KOPT-K1 (cell line): ENCODE data around the gene TMEM200B.
"Not testable (repeated sequence)": the region's sequence is repeated elsewhere in the genome, so short reads cannot be mapped to it uniquely, and the experiment has no call there.

Experiments used
- H3K27ac ChIP-seq: fragments of 200-600 bp; sonication (generic); 2 replicates; pipeline ENCODE4 v1.5.1; 2016; ENCODE audit warnings: antibody characterized with exemption, mild to moderate bottlenecking, low read depth, low read length; ENCODE audit not compliant: poor library complexity, severe bottlenecking
- H3K36me3 ChIP-seq: fragments of 200-600 bp; sonication (generic); 2 replicates; pipeline ENCODE4 v1.5.1; 2017; ENCODE audit warnings: antibody characterized with exemption, mild to moderate bottlenecking, low read length, moderate library complexity; ENCODE audit not compliant: insufficient read depth
- H3K9me3 ChIP-seq: fragments of 200-600 bp; sonication (generic); 2 replicates; pipeline ENCODE4 v1.5.1; 2017; ENCODE audit warnings: antibody characterized with exemption, low read length, mild to moderate bottlenecking; ENCODE audit not compliant: insufficient read depth, poor library complexity, severe bottlenecking

The TMEM200B gene

DNA sequence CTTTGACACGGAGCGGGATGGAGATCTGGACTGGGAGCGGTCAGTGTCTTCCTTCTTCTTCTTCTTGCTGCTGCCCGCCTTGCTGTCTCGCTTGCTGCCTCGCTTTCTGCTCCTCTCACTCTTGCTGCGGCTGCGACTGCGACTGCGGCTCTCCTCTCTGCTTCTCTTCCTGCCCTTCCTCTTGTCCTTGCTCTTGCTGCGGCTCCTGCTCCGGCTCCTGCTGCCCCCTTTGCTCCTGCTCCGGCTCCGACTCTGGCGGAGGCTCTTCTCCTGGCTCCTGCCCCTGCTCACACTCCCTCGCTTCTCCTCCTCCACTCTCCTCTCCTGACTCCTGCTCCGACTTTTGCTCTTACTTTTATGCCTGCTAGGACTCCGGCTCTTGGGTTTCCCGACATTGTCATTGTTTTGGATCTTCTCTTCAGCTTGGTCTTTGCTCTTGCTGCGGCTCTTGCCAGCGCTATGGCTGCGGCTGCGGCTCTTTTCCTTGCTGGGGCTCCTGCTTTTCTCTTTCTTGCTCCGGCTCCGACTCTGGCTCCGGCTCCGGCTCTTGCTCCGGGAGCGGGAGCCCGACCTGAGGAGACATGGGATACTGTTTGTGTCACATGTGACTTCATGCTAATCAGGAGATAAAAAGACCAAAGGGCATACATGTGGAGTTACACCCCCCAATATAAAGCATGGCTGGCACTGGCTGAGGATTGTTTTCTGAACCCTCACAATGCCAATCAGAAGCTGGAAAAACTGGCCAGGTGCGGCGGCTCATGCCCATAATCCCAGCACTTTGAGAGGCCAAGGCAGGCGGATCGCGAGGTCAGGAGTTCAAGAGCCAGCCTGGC, 25.2 kb upstream of the TMEM200B start:
- H3K36me3 ChIP-seq: peaks cover 99% of the 10 kb centered on the region
- no peak overlapping the region for H3K27ac ChIP-seq
- no peaks in the 10 kb centered on the region for H3K9me3 ChIP-seq

DNA sequence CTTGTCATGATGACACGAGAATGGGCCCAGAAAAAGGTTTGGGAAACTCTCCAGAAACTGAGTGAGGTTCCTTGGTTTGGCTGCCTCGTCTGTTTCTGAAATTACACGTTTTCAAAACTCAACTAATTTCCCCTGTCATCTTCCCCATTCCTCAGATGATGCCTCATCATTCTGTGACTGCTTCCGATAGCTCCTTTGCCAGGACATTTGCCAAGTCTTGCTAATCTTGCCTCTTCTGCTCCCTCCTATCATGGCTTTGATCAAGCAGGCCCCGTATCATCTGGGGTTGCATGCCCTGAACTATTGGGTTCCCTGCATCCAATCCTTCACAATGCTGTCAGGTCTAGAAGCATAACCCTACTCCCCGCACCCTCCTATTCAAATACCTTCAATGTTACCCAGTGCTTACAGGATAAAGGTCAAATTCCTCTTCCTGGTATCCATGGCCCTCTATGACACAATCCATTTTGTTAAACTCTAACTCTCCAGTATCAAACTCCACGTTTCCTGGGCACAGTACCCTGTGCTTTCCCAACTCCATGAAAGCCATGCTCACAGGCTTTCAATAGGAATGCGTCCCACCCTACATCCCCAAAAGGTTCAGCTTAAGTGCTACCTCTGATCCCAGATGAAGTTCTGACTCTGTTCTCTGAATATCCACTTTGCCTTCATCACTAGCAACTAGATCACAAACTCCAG, 22.2 kb upstream of the TMEM200B start:
- Histone ChIP-seq H3K36me3 (peaks cover 82% of the 10 kb centered on the region), H3K27ac (no peak overlapping the region), H3K9me3 (no peaks in the 10 kb centered on the region)

DNA sequence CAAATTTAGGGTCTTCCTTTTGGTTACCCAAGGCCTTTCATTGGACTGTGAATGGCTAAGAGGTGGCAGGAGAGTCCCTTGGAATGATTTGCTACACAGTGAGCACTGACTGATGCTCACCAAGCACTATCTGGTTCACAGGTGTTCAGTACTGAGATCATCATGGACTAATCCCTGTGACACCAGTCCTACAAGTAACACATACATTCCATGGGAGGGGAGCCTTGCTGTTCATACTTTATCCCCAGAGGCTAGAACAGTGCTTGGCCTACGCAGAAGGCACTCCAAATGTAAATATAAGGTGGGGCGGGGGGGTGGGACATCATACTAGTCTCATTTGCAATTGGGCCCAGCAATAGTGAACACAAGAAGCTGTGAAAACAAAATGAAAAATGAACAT, 20.5 kb upstream of the TMEM200B start:
- no peaks in the 10 kb centered on the region for H3K9me3 ChIP-seq
- no peak overlapping the region for H3K27ac ChIP-seq
- H3K36me3 ChIP-seq: peaks cover 66% of the 10 kb centered on the region

DNA sequence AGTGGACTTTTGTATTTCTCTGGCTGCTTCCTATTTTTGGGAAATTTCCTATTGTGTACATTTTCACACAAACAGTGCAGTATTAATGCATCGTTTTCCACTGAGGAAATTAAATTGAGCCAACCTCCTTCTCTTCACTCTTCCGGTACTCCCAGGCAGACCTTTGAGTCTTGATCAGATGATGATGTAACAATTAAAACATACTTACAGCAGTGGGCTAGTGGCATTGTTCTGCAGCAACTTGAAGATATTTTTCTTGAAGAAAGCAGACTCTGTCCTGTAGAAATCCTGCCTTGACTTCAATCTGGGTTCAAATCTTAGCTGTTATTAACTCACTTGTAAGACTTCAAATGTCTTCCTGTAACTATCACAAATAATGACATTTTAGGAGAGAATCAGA, 19.0 kb upstream of the TMEM200B start:
- H3K36me3 ChIP-seq: peaks cover 52% of the 10 kb centered on the region
- no peak overlapping the region for H3K27ac ChIP-seq
- H3K9me3 ChIP-seq: no peaks in the 10 kb centered on the region

DNA sequence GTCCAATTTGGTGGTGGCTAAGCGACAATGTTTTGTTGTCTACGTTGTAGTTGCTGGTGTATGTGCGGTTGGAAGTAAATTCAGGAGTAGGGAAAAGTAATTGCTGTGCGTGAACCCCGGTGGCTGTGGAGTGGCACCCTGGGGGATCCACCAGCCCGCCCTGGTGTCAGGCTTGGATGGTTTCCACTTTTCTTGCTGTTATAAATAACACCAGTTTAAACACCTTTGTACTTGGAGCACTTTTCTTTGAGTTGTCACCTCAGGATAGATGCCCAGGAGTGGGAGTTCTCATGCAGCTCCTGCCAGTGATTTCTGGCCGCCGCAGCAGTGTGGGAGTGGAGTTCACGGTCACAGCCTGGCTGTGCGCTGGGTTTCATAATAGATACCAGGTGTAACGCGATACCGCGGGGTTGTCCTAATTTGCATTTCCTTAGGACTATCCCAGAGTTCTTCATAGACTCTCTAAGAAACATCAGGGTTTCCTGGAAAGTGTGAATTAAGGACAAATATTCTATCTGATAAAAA, 12.8 kb upstream of the TMEM200B start:
- H3K27ac ChIP-seq: no peak overlapping the region
- H3K36me3 ChIP-seq: no peaks in the 10 kb centered on the region
- H3K9me3 ChIP-seq: no peaks in the 10 kb centered on the region

DNA sequence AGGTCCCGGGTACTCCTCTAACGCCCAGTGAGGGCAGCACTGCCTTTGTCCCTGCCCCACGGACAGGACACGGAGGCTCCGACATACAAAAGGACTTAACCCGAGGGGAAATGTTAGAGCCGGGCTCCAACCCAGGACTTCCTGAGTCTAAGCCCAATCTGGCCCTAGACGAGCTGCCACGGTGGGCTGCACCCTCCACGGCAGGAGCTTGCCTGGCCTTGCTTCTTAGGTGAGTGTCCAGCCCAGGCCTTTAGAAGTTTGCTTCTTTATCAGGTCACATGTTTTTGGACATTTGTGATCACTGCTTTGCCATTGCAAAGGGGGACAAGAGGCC, 11.0 kb upstream of the TMEM200B start:
- Histone ChIP-seq H3K9me3 (no peaks in the 10 kb centered on the region), H3K27ac (no peak overlapping the region), H3K36me3 (no peaks in the 10 kb centered on the region)

DNA sequence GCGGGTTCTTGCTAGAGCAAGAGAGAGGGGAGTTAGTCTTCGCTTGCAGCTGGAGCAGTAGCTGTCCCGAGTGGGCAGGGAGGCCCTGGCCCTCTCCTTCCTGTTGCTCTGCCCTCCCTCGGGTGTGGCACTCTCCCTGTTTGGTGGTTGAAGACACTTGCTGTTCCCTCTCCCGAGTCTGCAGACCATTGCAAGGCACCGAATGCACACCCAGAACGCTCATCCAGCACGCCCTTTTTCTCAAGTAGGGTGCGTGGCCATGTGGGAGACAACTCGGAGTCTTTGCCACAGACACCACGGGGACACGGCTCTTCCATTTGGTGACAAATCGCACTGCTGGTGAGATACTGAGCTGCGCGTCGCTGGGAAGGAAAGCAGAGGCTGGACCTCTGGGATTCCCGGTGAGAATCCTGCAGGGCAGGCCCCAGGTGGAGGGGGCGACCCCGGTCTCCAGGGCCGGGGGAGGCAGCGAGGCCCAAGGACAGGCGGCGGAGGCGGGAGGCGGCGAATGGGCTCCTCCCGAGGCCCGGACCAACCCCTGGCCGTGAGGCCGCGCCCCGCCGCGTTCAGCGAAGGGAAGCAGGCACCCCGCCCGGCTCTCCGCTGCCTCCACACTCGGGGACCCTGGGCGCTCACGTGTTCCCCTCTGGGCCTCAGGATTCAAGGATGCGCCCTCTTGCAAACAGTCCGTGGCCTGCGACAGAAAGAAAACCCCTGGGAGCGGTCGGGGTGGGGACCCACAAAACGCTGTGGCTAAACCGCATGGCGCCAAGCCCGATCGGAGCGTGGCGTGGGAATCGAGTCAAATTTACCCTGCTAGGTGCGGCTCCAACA, 10.4 kb upstream of the TMEM200B start:
- Histone ChIP-seq H3K27ac (no peak overlapping the region), H3K9me3 (no peaks in the 10 kb centered on the region), H3K36me3 (no peaks in the 10 kb centered on the region)

DNA sequence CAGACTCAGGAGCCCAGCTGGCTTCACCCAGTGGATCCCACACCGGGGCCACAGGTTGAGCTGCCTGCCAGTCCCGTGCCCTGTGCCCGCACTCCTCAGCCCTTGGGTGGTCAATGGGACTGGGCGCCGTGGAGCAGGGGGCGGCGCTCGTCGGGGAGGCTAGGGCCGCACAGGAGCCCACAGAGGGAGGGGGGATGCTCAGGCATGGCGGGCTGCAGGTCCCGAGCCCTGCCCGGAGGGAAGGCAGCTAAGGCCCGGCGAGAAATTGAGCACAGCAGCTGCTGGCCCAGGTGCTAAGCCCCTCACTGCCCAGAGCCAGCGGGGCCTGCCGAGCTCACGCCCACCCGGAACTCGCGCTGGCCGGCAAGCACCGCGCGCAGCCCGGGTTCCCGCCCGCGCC, 7.4 kb upstream of the TMEM200B start:
- not testable (repeated sequence) for H3K27ac ChIP-seq, H3K9me3 ChIP-seq, H3K36me3 ChIP-seq

DNA sequence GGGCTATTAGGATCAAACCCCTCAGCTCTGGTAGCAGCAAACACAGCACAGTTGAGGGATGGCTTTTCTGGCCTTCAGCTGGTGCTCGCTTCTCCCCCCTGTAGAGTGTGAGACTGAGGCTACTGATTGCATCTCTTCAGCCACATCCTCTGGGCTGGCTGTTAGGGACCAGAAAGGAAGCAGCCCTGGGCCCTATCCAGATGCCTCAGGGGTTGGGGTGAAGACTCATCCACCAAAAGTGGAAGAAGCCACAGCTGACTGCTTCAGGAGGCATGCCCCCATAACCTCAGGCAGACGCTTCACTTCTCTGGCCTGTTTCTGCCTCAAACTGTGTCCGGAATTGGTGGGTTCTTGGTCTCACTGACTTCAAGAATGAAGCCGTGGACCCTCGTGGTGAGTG, 6.2 kb upstream of the TMEM200B start:
- Histone ChIP-seq H3K27ac (no peak overlapping the region), H3K9me3 (no peaks in the 10 kb centered on the region), H3K36me3 (no peaks in the 10 kb centered on the region)

DNA sequence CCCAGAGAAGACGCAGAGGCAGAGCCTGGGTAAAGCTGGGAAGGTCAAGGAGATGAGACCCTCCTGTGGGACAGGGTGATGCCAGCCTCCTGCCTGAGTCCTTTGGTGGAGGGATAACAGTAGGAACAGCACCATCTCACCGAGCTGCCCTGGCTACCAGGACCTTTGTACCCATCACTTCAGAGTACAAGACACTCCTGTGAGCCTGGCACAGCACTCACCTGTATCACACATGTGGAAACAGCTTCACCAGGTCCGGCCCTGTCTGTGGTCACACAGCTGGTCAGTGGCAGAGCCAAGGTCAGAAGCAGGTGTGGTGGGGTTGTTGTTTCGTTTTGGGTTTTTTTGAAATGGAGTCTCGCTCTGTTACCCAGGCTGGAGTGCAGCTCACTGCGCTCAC, 5.0 kb upstream of the TMEM200B start:
- Histone ChIP-seq H3K9me3 (no peaks in the 10 kb centered on the region), H3K36me3 (no peaks in the 10 kb centered on the region), H3K27ac (no peak overlapping the region)

DNA sequence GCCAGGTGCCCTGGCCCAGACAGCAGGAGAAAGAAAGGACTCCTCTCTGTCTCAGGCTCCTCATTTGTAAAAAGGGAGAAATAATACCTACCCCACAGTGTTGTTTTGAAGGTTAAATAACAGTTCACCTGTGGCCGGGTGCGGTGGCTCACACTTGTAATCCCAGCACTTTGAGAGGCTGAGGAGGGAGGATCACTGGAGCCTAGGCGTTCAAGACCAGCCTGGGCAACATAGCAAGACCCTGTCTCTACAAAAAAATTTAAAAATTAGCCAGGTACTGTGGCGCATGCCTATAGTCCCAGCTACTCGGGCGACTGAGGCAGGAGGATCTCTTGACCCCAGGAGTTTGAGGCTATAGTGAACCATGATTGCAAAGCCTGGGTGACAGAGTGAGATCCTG, 2.5 kb upstream of the TMEM200B start:
- H3K9me3 ChIP-seq: no peaks in the 10 kb centered on the region
- no peaks in the 10 kb centered on the region for H3K36me3 ChIP-seq
- H3K27ac ChIP-seq: no peak overlapping the region

DNA sequence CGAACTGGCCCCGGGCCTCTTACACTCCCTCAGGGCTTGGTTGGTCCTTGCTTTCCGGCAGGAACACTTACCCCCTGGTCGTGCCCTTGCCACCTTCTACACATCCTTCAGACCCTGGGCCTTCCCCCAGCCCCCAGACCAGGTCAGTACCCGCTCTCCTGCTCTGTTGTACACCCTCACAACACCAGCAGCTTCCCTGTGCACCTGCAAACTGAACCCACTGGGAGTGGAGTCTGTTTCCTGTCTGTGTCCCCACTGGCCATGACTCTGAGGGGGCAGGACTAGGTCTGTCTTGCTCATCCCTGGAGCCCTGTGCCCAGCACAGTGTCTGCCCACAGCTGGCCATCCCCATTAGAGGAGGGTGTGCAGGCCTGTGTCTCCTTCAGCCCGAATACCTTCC, 2.1 kb upstream of the TMEM200B start:
- Histone ChIP-seq H3K27ac (no peak overlapping the region), H3K9me3 (no peaks in the 10 kb centered on the region), H3K36me3 (no peaks in the 10 kb centered on the region)

DNA sequence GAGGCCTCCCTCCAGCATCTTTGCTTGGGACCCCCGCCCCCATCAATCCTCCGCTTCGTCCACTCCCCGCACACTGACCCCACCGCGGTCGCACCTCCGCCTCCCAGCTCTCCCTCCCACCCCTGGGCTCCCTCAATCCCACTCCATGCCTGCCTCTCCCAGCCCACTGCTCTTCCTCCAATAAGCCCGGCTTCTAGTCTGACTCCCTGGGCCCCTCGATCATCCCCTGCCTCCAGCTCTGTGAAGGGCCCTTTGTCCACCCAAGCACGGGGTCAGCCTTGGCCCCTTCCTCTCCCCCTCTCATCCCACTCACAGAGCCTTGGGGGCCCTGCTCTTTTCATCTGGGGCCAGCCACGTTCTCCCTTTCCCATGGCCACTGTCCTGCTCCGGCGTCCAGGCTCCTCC, 1.5 kb upstream of the TMEM200B start:
- Histone ChIP-seq H3K27ac (no peak overlapping the region), H3K36me3 (no peaks in the 10 kb centered on the region), H3K9me3 (no peaks in the 10 kb centered on the region)

DNA sequence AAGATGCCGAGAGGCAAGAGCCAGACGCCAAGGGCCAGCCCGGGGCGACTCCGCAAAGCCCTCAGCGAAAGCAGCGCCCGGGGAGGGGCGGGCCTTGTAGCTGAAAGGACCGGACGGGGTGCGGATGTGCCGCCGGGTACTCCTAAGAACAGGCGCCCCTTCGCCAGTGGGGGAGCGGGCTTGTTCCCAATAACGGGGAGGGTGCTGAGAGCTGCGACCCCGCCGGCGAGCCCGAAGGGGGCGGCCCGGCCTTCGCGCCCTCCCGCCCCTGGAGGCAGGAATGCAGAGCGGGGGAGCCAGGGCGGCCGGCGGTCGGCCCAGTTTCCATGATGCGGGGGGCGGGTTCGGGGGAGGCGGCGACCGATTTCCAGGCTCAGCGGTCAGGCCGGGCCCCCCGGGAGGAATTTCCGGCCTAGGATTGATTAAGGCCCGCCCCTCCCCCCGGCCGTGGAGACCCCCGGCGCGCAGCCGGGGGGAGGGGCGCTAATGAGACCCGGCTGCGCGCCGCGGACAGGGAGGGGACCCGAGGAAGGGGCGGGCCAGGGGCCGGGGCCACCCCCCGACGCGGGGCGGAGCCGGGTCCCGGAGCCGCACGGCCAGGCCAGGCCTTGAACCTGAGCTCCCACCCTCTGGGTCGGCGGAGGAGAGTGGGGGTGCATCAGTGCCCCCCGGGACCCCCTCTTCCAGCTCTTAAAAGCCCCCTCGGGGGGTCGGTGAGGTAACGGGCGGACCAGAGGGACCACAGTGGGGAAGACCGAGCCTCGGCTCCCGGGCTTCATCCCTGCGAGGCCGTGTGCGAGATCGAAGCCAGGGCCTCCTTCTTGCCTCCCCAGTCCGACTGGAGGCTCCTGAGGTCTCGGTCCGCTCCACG, 898 bp upstream of the TMEM200B start:
- H3K27ac ChIP-seq: no peak overlapping the region

More for the DNA sequence above, 898 bp upstream of the TMEM200B start:
- H3K9me3 ChIP-seq: no peaks in the 10 kb centered on the region
- no peaks in the 10 kb centered on the region for H3K36me3 ChIP-seq
